ENCODE results near the gene RBL1.
"Not testable (repeated sequence)": the region's sequence is repeated elsewhere in the genome, so short reads cannot be mapped to it uniquely, and the experiment has no call there.

GRCh38 chr20:36962354-36962941 lies 133.3 kb downstream of the RBL1 start:
- TF ChIP-seq ARNT (IDR thresholded peaks at IDR 0.05); SP1 (IDR thresholded peaks at IDR 0.05); LEF1 (IDR thresholded peaks at IDR 0.05; ENCODE audit: borderline replicate concordance); ZNF384 (IDR thresholded peaks at IDR 0.05); BHLHE40 (IDR thresholded peaks at IDR 0.05; ENCODE audit: borderline replicate concordance); L3MBTL2 (conservative IDR thresholded peaks at IDR 0.05); FOXK2 (IDR thresholded peaks at IDR 0.05); SUZ12 (IDR thresholded peaks at IDR 0.05); CTBP1 (IDR thresholded peaks at IDR 0.05; ENCODE audit: borderline replicate concordance); HDGF (IDR thresholded peaks at IDR 0.05; ENCODE audit: borderline replicate concordance); FOXM1 (IDR thresholded peaks at IDR 0.05; ENCODE audit: borderline replicate concordance); FOXA1 (IDR thresholded peaks at IDR 0.05); NFRKB (IDR thresholded peaks at IDR 0.05): not testable (repeated sequence)

All from HEK293T (cell line).